Measurements from ENCODE around the gene CHSY3.
"Not testable (repeated sequence)": the region's sequence is repeated elsewhere in the genome, so short reads cannot be mapped to it uniquely, and the experiment has no call there.

CHSY3 gene

DNA sequence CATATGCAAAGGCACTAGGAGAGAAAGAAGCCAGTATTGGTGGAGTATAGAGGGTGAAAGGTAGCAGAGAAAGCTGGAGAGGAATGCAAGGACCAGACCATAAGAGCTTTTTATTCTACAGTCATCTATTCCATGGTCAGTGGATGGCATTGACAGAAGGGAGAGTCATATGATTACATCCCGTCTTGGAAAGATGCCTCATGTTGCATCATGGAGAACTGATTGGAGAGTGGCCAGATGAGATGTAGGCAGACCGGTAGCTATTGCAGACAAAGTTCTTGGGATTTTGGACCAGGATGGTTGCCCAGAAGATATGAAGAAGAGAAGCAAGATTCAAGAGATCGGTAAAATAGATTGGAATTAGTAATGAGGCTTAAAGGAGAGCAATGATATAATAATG, 260.7 kb downstream of the CHSY3 start:
- DNase-seq (ENCODE audit: low read depth): no peak

DNA sequence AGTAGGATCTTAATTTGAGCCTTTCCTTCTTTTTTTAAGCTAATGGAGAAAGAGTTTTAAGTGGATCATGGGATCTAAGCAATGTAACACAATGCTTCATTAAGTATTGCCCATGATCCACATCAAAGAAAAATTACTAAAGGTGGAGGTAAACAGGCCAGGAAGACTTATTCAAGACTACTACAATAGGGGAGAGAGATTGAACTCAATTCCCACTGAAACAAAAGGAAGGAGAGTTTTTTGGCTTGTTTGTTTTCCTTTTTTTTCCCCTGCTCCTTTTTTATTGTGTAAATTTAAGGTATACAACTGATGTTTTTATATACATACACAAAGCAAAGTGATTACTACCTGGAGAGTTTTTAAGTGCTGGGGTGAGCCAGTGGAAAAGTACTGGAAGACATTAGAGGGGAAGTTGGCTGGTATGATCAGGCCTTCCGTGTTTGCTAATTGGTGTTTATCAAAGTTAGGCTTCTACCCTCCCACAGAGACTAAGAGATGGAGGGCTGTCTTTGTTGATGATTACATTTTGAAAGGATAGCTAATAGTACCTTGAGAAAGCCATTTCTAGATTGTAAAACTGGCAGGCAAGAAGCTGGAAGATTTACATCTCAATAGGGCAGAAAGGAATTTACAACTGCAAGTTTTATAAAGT, 262.7 kb downstream of the CHSY3 start:
- DNase-seq (ENCODE audit: low read depth): no peak

DNA sequence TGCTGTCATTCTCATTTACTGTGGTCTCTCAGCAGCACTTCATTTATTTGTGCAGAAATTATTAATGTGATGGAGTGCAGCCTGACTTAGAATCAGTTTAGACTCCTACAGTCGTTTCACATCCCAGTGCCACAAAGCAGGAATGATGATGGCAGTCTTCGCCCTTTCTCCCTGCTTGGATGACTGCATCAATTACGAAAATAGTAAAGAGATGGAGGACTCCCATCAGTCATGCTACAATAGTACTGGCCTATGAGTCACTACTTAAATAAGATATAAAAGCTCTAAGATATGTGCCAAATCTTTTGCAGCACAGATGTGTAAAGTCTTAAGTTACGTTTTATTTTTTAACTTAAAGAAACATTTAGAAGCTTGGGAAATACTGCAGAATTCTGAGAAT, 263.9 kb downstream of the CHSY3 start:
- no peak for DNase-seq (ENCODE audit: low read depth)

DNA sequence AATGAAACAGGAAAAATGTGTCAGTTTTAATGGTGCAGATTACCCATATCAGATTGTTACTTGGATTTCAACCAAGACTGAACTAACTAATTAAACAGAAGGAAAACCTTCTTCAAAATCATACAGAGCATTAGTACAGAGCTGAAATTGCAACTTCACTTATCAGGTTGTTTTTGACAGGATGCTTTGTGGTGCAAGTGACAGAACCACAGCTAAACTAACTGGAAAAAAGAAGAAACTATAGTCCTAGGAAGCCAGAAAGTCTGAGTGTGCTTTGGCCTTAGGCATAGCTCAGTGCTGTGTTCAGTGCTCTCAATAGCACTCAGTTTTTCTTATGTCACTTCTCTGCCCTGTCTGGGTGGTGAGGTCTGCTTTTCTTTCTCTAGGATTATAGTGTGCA, 267.4 kb downstream of the CHSY3 start:
- no peak for DNase-seq (ENCODE audit: low read depth)

- no peak for DNase-seq (ENCODE audit: low read depth)
Measured at GRCh38 chr5:130183115-130183514, 278.9 kb downstream of the CHSY3 start.

- no peak for DNase-seq (ENCODE audit: low read depth)
Measured at GRCh38 chr5:130189961-130190360, 285.7 kb downstream of the CHSY3 start.

DNA sequence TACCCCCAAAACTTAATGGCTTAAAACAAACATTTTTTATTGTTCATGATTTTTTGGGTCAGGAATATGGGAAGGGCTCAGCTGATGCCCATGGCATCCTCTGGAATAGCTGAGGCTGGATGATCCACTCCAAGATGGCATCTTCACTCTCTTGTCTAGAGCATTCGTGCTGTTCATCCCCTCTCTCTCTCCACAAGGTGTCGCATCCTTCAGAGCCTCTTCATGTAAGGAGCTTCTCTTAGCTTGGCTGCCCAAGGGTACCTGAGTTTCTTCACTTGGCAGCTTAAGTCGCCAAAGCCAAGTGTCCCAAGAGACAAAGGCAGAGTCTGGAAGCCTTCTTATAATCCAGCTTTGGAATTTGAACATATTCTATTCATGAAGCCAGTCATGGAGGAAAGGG, 294.7 kb downstream of the CHSY3 start:
- DNase-seq (ENCODE audit: low read depth): no peak

GRCh38 chr5:130206686-130207085, 302.4 kb downstream of the CHSY3 start:
- no peak for DNase-seq (ENCODE audit: low read depth)

DNA sequence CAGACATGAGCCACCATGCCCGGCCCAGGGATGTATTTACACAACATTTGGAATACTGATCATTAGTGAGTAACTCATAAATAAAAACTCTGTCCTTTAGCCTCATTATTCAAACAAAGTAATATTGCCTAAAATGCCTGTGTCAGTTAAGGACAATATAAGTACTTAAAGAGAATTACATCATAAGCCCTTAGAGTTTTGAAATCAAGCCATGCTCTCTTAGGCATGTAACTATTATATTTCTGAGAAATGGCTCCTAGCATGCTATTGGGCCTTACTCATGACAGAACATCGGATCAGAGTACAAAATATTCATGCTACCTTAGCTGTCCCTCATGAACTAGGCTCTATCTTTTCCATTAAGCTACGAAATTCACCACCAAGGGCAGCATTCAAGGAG, 309.3 kb downstream of the CHSY3 start:
- no peak for DNase-seq (ENCODE audit: low read depth)

DNA sequence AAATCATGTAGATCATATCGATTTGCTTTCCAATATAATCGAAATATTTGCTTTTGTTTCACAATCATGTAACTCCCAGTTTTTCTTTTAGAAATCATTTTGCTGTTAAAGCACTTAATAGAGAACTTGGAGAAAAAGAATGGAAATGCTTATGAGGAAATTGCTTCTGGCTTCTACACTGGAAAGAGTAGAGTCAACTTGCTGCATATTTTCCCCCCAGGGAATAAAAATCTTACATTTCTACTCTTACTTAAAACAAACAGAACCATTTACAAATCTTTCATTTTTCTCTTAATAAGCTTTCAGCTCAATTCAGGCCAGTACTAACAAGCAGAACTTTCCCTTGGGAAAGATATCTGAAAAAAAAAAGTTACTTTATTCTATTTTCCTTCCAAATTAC, 312.0 kb downstream of the CHSY3 start:
- no peak for DNase-seq (ENCODE audit: low read depth)

DNA sequence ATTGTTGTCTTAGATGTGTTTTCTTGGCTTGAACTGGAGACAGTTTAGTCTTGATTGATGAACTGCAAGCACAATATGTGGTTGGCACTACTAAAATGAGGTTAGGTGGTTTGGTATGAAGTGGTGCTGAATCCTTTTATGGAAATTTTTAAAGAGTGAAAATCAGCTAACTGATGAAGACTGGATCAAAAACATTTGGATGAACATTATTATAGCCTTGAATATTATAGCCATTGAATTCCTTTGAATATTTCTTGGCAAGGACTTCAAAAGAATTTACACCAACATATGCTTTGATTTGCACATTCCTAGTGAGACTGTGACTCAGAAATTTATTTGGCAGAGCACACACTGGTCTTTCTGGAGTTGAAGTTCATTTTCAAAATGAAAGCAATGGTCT, 318.3 kb downstream of the CHSY3 start:
- DNase-seq (ENCODE audit: low read depth): no peak

DNA sequence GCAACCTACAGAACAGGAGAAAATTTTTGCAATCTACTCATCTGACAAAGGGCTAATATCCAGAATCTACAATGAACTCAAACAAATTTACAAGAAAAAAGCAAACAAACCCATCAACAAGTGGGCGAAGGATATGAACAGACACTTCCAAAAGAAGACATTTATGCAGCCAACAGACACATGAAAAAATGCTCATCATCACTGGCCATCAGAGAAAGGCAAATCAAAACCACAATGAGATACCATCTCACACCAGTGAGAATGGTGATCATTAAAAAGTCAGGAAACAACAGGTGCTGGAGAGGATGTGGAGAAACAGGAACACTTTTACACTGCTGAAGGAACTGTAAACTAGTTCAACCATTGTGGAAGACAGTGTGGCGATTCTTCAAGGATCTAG, 322.3 kb downstream of the CHSY3 start:
- DNase-seq (ENCODE audit: low read depth): not testable (repeated sequence)

DNA sequence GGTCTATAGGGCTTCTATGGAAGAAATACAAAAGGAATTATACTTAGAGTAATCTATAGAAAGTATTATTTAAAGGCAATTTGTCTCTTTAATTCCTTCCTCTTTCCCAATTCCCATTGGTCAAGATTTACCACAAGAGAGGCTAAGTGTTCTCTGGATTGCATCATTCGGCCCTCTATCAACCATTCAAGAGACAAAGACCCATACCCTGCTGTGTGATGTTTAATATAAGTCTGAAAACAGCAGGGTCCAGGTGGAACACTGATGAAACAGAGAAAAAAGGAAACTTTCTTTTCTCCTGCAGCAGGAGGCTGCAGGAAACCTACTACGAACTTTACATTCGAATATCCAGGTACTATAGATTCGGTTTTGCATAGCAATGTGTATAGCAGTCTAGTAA, 323.4 kb downstream of the CHSY3 start:
- no peak for DNase-seq (ENCODE audit: low read depth)

- no peak for DNase-seq (ENCODE audit: low read depth)
Measured at GRCh38 chr5:130231786-130232185, 327.5 kb downstream of the CHSY3 start.

DNA sequence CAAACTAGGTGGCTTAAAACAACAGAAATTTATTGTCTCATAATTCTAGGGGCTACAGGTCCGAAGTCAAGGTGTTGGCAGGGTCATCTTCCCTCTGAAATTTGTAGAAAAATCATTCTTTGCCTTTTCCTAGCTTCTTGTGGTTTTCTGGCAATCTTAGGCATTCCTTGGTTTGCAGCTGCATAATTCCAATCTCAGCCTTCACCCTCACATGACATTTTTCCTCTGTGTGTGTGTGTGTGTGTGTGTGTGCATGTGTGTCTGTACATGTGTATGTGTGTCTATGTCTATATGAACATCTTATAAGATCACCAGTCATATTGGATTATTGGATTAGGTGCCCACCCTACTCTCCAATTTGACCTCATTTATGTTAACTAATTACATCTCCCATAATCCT, 330.6 kb downstream of the CHSY3 start:
- DNase-seq (ENCODE audit: low read depth): no peak
